Measurements from ENCODE around the gene DGCR8.

DNA sequence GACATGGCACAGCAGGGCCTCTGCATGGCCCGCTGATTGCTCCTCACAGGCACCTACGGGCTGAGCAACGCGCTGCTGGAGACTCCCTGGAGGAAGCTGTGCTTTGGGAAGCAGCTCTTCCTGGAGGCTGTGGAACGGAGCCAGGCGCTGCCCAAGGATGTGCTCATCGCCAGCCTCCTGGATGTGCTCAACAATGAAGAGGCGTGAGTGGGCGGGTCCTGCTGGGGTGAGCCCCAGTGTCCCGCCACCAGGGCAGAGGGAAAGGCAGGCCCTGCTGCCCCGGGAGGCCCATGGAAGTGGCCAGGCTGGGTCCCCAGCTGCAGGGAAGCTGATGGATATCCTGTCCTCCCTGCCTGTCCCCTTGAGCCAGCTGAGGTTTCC, 18.6 kb upstream of the DGCR8 start:
- no peak for TF ChIP-seq EP300 (IDR thresholded peaks at IDR 0.05)
- TF ChIP-seq, protein P1, sequence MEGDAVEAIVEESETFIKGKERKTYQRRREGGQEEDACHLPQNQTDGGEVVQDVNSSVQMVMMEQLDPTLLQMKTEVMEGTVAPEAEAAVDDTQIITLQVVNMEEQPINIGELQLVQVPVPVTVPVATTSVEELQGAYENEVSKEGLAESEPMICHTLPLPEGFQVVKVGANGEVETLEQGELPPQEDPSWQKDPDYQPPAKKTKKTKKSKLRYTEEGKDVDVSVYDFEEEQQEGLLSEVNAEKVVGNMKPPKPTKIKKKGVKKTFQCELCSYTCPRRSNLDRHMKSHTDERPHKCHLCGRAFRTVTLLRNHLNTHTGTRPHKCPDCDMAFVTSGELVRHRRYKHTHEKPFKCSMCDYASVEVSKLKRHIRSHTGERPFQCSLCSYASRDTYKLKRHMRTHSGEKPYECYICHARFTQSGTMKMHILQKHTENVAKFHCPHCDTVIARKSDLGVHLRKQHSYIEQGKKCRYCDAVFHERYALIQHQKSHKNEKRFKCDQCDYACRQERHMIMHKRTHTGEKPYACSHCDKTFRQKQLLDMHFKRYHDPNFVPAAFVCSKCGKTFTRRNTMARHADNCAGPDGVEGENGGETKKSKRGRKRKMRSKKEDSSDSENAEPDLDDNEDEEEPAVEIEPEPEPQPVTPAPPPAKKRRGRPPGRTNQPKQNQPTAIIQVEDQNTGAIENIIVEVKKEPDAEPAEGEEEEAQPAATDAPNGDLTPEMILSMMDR (IDR thresholded peaks at IDR 0.05), result no peak
- TF ChIP-seq POLR2A (IDR thresholded peaks at IDR 0.05), result no peak
- no peak for TF ChIP-seq POLR2AphosphoS5 (IDR thresholded peaks at IDR 0.05)
